LNCaP clone FGC (cell line): Measurements from ENCODE around the gene CEP350.

ENCODE experiments used
- DNase-seq: peaks from one replicate; pipeline ENCODE4 v3.0.0-alpha.2; 2011; ENCODE audit warnings: low read depth
- H3K4me3 ChIP-seq: 2 replicates; pipeline ENCODE4 v1.5.1; 2011; ENCODE audit warnings: mild to moderate bottlenecking, low read depth, low read length, control low read depth
- TF ChIP-seq, protein P1 (sequence below): IDR thresholded peaks from 2 replicates; pipeline ENCODE4 v1.5.1; 2012; ENCODE audit warnings: mild to moderate bottlenecking; ENCODE audit not compliant: control insufficient read depth, insufficient read depth; ENCODE audit errors: extremely low read depth

Gene CEP350

DNA sequence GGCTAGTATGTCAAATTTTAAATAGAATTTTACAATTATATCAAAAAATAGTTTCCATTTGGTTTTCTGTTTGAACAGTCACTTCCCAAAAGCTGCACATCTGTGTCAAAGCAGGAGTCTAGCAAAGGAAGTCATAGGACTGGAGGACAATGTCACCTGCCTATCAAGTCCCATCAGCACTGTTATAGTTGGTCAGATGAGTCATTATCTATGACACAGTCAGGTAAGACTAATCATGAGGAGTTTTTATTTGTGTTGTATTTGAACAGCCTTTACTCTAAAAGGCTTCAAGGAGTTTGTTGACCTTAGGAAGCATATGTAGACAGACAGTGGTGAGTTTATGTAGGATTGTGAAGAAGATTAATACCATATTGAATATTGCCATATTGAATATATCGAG lies 125.8 kb downstream of the CEP350 start:
- TF ChIP-seq, protein P1, sequence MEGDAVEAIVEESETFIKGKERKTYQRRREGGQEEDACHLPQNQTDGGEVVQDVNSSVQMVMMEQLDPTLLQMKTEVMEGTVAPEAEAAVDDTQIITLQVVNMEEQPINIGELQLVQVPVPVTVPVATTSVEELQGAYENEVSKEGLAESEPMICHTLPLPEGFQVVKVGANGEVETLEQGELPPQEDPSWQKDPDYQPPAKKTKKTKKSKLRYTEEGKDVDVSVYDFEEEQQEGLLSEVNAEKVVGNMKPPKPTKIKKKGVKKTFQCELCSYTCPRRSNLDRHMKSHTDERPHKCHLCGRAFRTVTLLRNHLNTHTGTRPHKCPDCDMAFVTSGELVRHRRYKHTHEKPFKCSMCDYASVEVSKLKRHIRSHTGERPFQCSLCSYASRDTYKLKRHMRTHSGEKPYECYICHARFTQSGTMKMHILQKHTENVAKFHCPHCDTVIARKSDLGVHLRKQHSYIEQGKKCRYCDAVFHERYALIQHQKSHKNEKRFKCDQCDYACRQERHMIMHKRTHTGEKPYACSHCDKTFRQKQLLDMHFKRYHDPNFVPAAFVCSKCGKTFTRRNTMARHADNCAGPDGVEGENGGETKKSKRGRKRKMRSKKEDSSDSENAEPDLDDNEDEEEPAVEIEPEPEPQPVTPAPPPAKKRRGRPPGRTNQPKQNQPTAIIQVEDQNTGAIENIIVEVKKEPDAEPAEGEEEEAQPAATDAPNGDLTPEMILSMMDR, result no peak
- DNase-seq, result no peak

DNA sequence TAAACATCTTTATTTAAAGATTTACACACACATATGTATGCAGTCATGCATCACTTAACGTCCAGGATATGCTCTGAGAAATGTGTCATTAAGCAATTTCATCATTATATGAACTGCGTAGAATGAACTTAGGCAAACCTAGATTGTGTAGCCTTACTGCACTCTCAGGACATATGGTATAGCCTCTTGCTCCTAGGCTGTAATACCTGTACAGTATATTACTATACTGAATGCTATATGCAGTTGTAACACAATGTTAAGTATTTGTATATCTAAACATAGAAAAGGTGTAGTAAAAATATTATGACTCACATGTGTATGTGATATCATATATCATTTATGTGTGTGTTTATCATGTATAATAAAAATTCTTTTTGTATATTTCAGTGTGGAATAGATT lies 126.9 kb downstream of the CEP350 start:
- TF ChIP-seq, protein P1, result no peak
- no peak for DNase-seq
- H3K4me3 ChIP-seq, result no peak overlapping the region

More for the DNA sequence above, 125.8 kb downstream of the CEP350 start:
- no peak overlapping the region for H3K4me3 ChIP-seq

DNA sequence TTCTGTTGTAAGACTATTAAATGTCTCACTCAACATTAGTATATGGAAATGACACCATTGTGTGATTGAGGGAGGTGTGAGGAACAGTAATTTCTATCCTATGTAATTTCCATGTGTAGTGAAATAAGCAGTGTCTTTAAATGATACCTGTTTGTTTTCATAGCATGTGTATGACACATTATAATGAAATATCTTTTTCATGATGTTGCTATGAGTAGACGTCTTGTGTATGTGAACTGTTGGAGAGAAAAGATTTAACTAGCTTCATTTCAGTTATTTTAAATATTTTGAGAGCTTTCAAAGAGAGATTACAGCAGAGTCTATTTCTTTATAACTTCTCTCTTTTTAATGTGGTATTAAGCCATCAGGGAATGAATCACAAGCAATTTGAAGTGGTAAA lies 128.6 kb downstream of the CEP350 start:
- H3K4me3 ChIP-seq, result no peak overlapping the region
- no peak for DNase-seq
- TF ChIP-seq, protein P1, result no peak

DNA sequence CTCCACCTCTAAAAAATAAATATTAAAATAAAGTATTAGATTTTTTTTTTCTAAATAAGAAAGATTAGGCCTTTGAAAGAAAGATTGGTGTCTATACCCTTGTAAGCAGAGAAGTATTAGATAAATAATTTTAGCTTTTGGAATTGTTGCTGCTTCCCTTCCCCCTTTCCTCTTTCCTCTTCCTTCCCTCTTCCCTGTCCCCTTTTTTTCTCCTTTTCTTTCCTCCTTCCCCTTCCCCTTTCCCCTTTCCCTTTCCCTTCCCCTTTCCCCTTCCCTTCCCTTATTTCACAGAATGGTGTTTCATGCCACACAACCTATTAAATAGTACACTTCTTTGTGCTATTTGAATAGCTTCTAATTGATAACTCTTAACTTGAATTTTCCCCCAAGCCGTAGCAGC lies 130.3 kb downstream of the CEP350 start:
- TF ChIP-seq, protein P1, result no peak
- no peak for DNase-seq
- no peak overlapping the region for H3K4me3 ChIP-seq

DNA sequence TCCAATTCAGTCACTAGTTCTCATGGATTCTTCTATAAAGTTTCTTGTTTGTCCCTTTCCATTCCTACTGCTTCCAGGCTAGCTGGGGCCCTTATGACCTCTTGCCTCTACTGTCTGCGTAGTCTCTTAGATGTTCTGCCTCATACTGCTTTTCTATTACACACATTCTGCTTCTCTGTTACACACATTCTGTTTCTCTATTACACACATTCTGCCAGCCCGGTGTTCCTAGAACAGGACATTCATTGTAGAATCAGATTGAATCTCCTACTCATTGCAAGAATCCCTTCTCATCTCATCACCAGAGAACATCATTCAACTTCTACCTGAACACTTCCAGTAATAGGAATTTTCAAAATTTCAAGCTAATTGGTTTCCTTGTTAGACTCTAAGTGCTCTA lies 130.7 kb downstream of the CEP350 start:
- TF ChIP-seq, protein P1, result no peak
- DNase-seq, result no peak
- H3K4me3 ChIP-seq, result no peak overlapping the region

DNA sequence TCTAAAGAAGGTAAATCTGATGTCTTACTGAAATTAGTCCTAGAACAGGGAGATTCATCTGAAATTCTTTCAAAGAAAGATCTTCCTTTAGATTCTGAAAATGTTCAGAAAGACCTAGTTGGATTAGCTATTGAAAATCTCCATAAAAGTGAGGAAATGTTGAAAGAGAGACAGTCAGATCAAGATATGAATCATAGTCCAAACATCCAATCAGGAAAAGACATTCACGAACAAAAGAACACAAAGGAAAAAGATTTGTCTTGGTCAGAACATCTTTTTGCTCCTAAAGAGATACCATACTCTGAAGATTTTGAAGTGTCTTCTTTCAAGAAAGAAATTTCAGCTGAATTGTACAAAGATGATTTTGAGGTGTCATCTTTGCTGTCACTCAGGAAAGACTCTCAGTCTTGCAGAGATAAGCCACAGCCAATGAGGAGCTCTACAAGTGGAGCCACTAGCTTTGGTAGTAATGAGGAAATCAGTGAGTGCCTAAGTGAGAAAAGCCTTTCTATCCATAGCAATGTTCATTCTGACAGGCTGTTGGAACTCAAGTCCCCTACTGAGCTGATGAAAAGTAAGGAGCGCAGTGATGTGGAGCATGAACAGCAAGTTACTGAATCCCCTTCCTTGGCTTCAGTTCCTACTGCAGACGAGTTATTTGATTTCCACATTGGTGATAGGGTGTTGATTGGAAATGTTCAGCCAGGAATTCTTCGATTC lies 138.5 kb downstream of the CEP350 start:
- no peak for DNase-seq
- TF ChIP-seq, protein P1, result no peak
- H3K4me3 ChIP-seq, result no peak overlapping the region
